Hypothalamus (tissue), 51 donors: ENCODE results near the gene SLC15A5.

ENCODE experiments used
- DNase-seq, 51 donors: peaks; one replicate each; lab custom pipeline; 2025; lab: John Stamatoyannopoulos, UW

SLC15A5 gene

DNA sequence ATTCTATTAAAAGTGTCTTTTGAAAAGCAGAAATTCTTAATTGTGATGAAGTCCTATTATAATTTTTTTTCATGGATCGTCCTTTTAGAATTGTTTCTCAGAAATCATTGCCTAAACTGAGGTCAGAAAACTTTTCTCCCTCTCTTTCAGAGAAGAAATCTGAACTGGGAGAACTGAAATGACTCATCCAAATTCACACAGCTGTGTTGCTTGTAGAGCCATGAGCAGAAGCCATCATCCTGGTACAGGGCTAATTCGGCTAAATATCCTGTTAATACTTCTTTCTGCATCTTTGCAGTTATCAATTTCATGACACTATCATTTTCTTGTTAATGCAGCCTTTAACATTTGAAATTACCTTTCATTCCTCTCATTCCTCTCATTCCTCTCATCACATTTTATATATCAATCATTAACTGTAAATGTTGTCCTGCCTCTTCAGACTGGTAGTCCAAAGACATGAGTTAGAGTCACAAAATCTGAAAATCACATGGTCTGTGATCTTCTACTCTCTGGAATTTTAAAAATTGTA, 15.5 kb downstream of the SLC15A5 start:
- DNase-seq = no peak

DNA sequence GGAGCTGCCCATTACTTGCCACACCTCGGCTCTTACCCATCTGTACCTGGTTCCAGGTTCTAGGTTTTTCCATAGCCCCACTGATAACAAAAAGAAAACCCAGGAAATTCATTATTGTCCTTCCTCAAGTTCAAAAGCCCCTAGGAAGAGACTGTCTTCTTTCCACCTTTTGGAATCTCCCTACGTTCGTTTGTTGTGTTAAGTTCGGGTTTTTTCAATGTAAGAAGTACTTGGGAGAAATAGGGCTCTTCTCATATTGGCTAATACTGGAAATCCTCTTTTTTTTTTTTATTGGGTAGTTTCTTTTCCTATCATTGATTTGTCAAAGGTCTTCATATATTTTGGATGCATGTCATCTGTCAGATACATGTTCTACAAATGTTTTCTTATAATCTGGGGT, 17.3 kb downstream of the SLC15A5 start:
- no peak for DNase-seq

DNA sequence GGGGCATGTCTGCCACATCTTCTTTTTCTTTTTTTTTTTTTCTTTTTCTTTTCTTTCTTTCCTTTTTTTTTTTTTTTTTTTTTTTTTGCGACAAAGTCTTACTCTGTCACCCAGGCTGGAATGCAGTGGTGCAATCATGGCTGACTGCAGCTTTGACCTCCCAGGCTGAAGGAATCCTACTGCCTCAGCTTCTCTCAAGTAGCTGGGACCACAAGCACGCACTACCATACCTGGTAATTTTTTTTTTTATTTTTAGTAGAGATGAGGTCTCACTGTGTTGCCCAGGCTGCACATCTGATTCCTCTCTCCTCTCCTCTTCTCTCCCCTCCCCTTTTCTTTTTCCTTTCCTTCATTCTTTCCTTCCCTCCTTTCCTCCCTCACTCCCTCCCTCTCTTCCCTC, 18.5 kb downstream of the SLC15A5 start:
- no peak for DNase-seq

DNA sequence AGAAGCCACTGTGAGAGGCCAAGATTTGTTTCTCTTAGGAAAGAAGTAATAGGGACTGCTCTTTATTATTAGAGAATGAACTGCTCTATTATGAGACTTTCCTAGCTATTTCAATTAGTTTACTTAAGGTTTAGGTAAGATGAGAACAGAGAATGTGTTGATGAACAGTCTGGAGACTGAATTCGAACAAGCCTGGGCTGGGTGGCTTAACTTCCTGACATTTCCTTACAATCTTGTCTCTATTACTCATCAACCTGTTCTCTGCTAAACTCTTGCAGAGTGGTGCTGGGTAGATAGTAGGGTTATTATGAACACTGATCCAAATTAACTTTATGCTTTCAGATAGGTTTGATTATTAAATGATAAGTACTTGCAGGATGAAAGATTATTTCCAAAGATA, 31.2 kb downstream of the SLC15A5 start:
- DNase-seq = no peak

DNA sequence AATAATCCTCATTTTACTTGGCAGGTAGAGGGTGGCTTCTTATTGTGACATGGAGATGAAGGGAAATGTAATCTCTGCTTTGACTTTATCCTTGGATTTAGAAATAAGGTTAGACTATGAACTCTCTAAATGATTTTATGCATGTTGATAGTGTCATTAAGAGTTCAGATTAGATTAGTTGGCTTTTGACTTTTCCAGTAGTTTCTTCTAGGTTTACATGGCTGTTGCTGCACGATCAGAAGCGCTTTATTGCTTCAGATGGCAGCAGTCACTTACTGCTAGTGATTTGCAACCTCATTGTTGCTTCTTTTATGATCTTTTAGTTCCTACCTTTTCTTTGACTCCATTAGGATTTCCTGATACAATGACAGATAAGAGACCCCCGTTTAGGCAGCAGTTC, 32.3 kb downstream of the SLC15A5 start:
- no peak for DNase-seq

DNA sequence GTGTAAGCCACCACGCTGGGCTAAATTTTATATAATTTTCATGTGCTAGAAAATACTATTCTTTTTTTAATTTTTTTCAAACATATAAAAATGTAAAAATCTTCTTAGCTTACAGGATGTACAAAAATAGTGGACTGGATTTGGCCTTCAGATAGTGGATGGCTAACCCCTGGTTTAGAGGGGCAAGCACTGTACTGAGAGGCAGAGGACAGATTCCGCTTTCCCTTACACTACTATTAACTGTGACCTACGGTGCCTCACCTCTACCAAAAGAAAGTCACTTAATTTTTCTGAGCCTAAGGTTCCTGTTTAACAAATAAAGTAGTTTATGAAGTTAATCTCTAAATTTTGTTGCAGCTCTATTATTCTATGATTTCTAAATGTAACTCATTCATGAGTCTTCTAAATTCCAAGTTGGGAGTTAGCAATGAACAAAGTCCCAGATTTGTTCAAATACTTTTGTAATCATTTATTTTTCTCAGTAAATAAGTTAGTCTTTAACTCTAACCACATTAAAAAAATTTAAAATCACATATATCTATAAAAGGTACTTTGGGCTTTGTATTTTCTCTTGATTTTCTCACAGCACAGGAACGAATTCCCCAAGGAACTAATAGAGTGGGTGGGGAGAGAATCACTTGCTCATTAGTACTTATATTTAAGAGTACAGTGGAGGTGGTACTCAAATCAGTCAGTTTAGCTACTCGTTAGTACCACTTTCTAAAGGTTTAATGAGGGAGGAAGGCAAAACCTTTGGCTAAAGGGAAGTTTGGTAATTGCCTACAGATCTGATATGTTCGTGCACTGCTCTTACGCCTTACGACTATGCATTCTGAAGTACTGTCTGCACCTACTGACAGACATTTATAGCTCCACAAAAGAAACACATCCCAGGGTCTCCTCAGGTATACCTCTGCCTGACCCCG, 33.7 kb downstream of the SLC15A5 start:
- DNase-seq = no peak

DNA sequence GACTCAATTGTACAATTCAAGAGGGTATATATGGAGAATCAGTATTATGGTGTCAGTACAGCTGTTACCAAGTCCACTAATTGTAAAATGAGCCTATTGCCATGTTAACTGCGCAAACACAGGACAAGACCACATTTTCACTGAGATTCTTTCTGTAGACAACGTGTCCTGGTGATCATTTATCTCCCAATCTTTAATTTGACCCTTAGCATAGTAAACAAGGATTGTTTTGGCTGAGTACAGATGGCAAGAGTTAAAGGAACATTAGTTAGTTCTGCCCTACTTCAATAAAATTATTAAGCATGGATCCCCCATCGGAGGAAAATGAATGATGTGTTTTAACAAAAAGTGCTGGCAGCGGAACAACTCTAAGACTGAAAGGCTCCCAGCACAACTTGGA, 36.1 kb downstream of the SLC15A5 start:
- DNase-seq = no peak

DNA sequence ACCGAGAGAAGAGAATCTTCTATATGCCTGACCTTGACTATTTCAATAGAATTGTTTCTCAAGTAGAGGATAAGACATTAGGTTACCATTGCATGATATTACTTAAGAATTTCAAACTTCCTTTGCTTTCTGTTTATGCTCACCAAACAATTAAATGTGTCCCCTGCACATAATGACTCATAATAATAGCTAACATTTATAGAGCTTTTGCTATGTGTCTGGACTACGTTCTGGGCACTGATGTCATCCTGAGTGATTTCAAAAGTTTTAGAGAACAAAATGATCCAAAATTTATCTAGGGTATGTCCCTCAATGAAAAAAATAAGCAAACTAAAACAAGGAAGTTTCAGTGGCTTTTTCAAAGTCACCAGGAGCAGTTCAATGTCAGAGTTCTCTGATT, 38.8 kb downstream of the SLC15A5 start:
- DNase-seq = no peak

DNA sequence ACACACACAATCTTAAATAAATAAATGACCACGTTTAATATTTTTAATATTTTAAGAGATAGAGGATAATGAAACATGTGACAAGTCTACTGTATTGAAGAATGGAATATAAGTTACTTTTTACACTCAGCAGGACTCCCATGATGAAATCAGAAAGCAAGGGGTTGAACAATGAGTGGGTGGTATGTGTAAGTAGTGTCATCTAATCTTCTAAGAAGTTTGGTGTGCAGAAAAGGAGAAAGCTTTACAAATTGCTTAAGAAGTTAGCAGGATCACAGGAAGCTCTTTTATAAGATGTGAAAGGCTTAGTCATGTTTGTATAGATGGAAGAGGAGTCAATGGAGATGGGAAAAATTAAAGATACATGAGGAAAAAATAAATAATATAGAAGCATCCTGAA, 47.8 kb downstream of the SLC15A5 start:
- DNase-seq = no peak

DNA sequence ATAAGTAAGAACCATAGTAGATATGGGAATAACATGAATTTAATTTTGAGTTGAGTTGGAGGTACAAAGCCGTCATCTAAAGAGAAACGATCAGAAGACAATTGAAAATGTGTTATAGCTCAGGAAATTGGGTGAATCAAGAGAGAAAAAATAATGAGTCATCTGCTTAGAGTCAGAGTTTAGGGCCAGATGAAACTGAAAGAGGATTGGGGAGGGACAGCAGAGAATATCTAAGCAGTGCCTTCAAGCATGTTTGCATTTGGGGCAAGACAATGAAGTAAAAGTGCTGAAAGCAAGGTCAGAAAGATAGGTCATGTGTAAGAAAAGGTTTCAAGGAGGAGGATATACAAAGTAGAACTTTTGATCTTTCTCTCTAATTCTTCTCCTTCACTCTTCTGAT, 49.4 kb downstream of the SLC15A5 start:
- DNase-seq = no peak

DNA sequence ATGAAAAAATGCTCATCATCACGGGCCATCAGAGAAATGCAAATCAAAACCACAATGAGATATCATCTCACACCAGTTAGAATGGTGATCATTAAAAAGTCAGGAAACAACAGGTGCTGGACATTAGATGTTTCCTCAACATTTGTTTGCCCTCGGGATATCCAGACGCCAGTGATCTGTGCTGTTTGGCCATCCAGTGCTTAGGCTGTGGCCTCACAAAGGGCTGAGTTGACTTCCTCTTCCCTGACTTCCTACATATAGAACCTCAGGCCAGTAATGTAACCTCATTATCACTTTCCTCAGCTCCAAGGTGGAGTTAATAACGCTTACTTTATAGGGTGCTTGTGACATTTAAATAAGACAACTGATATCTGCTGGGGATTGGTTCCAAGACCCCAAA, 51.8 kb downstream of the SLC15A5 start:
- DNase-seq = no peak

DNA sequence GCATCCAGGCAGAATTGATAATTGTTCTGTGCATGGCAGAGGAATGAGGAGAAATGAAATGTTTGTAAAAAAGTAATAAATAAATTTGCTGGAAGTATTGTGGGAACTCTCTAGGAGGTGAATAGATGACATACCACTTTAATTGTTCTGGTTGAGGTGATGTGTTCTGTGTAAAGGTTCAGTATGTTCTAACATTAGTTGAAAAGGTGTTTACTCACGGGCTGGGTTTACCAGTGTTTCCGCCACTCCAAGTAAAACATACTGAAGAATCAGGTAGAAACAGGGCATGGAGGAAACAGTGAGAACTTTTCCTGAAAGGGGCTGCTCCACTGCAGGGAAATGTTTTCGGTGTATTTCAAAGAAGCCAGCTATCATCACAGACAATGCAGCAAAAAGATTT, 53.3 kb downstream of the SLC15A5 start:
- DNase-seq = no peak

DNA sequence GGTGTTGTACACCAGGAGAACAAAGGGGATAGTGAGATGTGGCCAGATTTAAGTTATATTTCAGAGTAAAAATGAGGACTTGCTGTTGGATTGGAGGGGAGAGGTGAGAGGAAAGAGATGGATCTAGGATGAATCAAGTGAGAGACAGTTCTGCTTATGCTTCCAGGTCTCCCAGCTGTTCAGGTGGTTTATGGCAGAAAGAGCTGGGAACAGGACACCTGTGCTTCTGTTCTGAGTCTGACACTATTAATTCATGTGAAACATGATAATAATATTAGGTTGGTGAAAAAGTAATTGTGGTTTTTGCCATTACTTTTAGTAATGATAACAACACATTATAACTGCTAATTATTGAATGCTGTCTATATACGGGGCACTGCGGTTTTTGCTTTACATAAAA, 55.7 kb downstream of the SLC15A5 start:
- no peak for DNase-seq

DNA sequence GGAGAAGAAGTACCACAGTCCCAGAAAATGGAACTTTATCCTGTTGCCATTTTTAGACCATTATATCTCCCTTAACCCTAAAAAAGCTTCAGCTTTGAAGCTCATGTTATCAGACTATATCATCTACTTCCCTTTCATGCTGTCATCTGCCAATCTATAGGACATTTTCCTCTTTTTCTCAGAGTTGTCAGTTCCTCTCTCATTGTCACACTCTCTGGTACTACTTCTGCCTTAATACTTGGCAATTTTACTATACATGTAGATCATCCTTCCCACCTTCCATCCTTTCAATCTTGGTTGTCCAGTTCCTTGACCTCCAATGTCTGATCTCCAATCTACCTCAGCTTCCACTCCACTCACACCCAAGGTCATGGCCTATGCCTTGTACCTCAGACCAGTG, 57.4 kb downstream of the SLC15A5 start:
- DNase-seq = no peak

DNA sequence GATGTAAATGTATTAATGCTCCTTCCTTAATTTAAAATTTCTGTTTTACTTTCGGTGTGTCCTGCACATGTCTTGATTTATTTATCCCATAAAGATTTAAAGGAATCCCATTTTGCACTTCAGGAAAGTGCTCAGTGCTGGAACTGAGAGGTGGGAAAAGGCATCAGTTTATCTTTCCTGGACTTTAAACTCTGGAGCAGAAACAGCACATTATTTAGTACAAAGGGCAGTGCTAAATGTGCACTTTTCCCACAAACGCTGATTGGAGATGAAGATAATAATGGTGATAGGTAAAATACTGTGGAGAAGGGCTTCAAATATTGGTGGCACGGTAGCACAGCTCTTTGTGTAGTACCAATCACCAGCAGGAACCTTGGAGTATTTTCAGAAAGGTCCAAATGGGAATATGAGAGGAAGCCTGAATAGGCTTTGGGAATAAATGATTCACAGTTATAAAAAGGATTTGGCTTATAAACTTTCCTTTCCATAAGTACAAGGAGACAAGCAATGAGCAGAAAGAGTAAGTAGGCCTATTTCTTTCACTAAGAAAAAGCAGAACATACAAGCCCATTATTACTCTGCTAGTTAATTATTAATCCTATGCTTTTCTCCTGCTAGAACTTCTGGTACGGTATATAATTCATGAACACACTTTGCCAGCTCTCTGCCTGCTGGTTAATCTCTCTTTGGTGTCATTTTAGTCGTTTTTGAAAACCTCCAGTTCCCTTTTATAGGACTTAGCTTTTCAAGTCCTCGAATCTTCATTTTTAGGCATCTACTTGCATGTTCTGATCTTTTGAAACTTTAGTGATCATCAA, 58.3 kb downstream of the SLC15A5 start:
- no peak for DNase-seq

DNA sequence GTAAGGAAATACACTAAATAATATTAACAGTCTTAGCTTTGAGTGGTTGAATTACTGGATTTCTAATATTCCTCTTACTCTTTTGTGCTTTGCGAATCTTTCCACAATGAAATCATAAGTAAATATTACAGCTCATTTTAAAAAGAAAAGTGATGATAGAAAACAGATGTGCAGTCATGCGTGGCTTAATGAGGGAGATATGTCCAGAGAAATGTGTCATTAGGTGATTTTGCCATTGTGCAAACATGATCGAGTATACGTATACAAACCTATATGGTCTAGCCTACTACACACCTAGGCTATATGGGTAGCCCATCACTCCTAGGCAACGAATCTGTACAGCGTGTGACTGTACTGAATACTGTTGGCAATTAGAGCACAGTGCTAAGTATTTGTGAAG, 59.3 kb downstream of the SLC15A5 start:
- DNase-seq = no peak

DNA sequence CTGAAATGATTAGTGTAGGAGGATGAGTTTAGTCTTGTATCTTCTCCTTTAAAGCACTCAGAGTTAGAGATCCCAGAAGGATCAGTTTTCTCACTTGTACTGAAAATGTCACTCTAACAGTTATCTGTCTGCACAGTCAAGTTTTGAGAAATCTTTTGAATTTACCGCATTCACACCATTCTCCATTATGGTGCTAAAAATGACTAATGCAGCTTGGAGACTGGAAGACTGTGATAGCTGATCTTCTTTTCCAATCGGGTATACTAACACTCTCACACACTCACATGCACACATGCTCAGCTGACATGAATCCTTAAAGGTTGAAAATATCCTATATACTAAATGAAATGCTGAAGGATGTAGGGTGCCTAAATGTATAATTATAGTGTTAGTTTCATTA, 65.8 kb downstream of the SLC15A5 start:
- peak in 1 of 51 donors; percentile 4 for DNase-seq

DNA sequence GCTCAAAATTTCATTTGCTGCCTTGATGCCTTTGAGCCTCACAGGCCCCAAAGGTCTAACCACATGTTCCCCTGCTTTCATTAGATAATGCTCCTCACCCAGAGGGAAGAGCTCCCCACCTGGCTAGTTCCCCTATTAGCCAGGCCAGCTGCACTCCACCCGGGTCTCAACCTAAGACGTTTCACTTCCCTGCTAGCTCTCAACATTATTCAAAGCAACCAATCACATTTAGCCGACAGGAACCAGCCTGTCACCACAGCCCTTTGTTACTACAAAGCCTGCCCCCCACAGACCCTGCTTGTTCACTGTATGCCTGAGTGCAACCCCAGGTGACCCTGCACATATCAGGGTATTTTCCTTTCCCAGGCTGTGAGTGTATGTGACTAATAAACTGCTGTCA, 78.6 kb downstream of the SLC15A5 start:
- DNase-seq = no peak

DNA sequence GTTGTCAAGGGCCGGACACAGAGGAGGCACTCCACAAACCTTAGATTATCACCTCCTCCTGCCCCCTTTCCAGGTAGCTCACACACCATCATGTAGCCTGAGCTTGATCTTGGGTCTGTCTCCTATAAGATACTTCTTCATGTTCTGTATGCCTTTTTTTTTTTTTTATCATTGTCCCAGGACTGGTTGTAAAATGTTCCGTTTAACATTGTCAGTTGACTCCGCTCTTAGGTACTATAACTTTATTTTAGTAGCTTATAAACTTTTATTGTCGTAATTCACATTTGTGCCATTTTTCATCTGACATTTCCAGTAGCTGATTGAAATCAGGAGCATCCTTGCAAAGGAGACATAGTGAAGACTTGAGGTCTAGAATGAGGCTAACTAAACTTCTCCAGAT, 79.9 kb downstream of the SLC15A5 start:
- DNase-seq = no peak

DNA sequence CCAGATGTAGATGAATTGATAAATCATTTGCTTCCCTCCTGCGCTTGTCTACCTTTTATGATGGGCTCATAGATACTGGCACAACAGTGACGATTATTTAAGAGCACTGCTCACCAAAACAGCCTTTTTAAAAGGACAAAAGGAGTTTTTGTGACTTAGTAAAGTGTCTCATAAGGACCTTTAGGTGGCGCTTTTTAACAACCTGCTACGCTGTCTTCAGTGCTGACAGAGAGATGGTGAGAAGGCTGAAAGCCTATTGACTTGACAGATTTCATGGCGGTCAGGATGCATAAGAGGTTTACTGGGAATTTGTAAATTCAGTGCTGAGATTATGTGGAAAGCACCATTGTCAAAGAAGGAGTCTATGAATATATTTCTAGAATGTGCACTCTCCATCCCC, 87.6 kb downstream of the SLC15A5 start:
- no peak for DNase-seq

DNA sequence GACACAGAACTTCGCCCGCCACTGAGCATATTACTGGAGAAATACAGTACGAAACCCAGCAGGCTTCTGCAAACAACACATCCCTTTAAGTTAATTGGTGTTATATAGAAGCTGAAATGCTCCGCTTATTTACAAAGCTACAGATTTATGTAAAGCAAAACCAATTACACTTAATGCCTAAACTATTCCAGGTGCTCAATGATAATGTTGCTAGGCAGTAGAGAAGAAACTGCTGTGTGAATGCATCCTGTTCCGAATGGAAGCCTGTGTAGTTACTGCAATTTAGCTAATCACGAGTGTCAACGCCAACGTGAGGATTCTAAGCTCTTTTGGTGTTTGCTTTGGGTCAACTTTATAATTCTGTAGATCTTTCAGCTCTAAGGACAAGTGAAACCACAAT, 89.8 kb downstream of the SLC15A5 start:
- no peak for DNase-seq

DNA sequence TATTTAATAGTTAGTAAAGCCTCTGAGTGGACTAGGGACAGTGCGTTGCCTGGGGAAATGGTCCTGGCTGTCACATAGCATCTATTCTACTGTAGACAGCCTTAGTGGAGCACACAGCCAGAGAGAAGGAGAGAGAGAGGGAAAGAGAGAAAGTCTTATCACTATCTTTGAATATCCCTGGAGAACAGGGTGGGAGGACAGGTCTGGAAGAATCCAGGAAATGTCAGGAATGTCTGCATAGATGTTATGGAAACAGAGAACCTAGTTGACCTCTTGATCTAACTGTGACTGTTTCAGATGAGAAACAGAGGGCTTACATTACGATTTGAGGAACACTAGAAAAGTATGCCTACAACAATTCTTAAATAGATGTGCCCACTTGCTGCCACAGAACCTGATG, 92.8 kb downstream of the SLC15A5 start:
- no peak for DNase-seq
